K562 (cell line): Measurements from ENCODE around the gene DLX3. TPM values are rescaled to one million over a fixed set of nuclear protein-coding genes. Genes with fewer than 3 reads are reported as not detected.

ENCODE experiments used
- ATAC-seq: fragments of 200-7000 bp; cut with Tn5 transposase; 3 replicates; pipeline ENCODE4 v1.9.1; 2020; ENCODE audit warnings: moderate library complexity
- BruUV-seq: library from RNA; stranded (reverse); fragments of 400-500 nt; replicated peaks from 2 replicates; lab custom pipeline; 2021; lab: Mats Ljungman, UMichigan
- CTCF ChIA-PET: fragments of 300-600 bp; formaldehyde crosslinking; extraction: SDS; loops from one replicate; lab custom pipeline; 2021; ENCODE audit warnings: low intra/inter-chr PET ratio; lab: Yijun Ruan, JAX
- POLR2A ChIA-PET: fragments of 300-600, 350-650 bp; sonication (Branson Sonifier 250); formaldehyde crosslinking; extraction: SDS; loops from one replicate; lab custom pipeline; 2021; ENCODE audit warnings: antibody characterized with exemption, inconsistent platforms; lab: Yijun Ruan, JAX
- DNase-seq, 4 experiments: peaks; one replicate each; pipeline versions ENCODE4 v3.0.0 to v3.0.0-alpha.2; 2011 to 2018; ENCODE audit warnings: low spot score in 3 of 4, mixed read lengths in 3 of 4; ENCODE audit errors: extremely low read depth in 1 of 4
- FAIRE-seq: peaks from 2 replicates; lab custom pipeline; 2011; peaks lifted over from hg19 to GRCh38; lab: Jason Lieb, UNC
- H2AFZ ChIP-seq: 2 replicates; pipeline ENCODE4 v1.6.0; 2011; ENCODE audit warnings: low read depth, low read length, control low read depth, inconsistent platforms
- H3K27ac ChIP-seq: fragments of 200-600 bp; 3 replicates; pipeline ENCODE4 v1.8.0; 2011; ENCODE audit warnings: low read depth, mild to moderate bottlenecking, control low read depth, inconsistent platforms, low read length, moderate library complexity, mixed read lengths; ENCODE audit errors: extremely low read depth
- H3K27me3 ChIP-seq, 2 experiments: fragments of 300-600 bp in 1 of 2; 2 replicates in 1 of 2; 3 replicates in 1 of 2; pipeline versions ENCODE4 v1.6.0 to v1.8.0; 2011; ENCODE audit warnings: inconsistent platforms in 2 of 2, low read length in 2 of 2, mild to moderate bottlenecking in 1 of 2, mixed read lengths in 1 of 2, moderate library complexity in 1 of 2; ENCODE audit not compliant: control insufficient read depth in 2 of 2, insufficient read depth in 2 of 2
- H3K36me3 ChIP-seq: fragments of 300-600 bp; 3 replicates; pipeline ENCODE4 v1.8.0; 2011; ENCODE audit warnings: mild to moderate bottlenecking, low read length, inconsistent platforms; ENCODE audit not compliant: control insufficient read depth, insufficient read depth
- H3K4me1 ChIP-seq, 2 experiments: fragments of 200-600 bp in 1 of 2; replicated peaks in 1 of 2; 2 replicates in 1 of 2; 3 replicates in 1 of 2; pipeline versions ENCODE4 v1.5.1 to v1.8.0; 2011; ENCODE audit warnings: inconsistent platforms in 2 of 2, low read length in 2 of 2, mild to moderate bottlenecking in 1 of 2, mixed read lengths in 1 of 2, moderate library complexity in 1 of 2; ENCODE audit not compliant: control insufficient read depth in 2 of 2, insufficient read depth in 2 of 2
- H3K4me2 ChIP-seq: 2 replicates; pipeline ENCODE4 v1.6.1; 2011; ENCODE audit warnings: low read length, control low read depth, inconsistent platforms, mixed read lengths; ENCODE audit not compliant: insufficient read depth
- H3K4me3 ChIP-seq: fragments of 200-600 bp; sonication (generic), shearing (Covaris generic); 2 replicates; pipeline ENCODE4 v1.5.1; 2016; ENCODE audit warnings: control low read depth, inconsistent platforms
- H3K79me2 ChIP-seq: fragments of 200-600 bp; 3 replicates; pipeline ENCODE4 v1.8.0; 2011; ENCODE audit warnings: low read length, inconsistent platforms; ENCODE audit not compliant: control insufficient read depth, insufficient read depth
- H3K9ac ChIP-seq, 2 experiments: 2 replicates each; pipeline versions ENCODE4 v1.6.0 to v1.6.1; 2011; ENCODE audit warnings: low read depth in 2 of 2, low read length in 2 of 2, control low read depth in 1 of 2, inconsistent platforms in 1 of 2, mild to moderate bottlenecking in 1 of 2, mixed read lengths in 1 of 2; ENCODE audit not compliant: insufficient read depth in 1 of 2
- H3K9me1 ChIP-seq: one replicate; pipeline ENCODE4 v1.6.0; 2011; ENCODE audit warnings: inconsistent platforms, mild to moderate bottlenecking, low read length, moderate library complexity; ENCODE audit not compliant: control insufficient read depth, insufficient read depth
- H3K9me3 ChIP-seq: replicated peaks from 2 replicates; pipeline ENCODE4 v1.5.1; 2011; ENCODE audit warnings: low read depth, low read length, inconsistent platforms; ENCODE audit not compliant: control insufficient read depth, insufficient read depth
- H4K20me1 ChIP-seq: replicated peaks from 2 replicates; pipeline ENCODE4 v1.6.1; 2011; ENCODE audit warnings: low read length, inconsistent platforms, mixed read lengths; ENCODE audit not compliant: control insufficient read depth, insufficient read depth
- CREM ChIP-seq: IDR thresholded peaks from 2 replicates; pipeline ENCODE4 v1.6.1; 2014; ENCODE audit warnings: antibody characterized with exemption, low read depth
- ZNF12 ChIP-seq: sonication (generic); formaldehyde crosslinking; IDR thresholded peaks from 2 replicates; pipeline ENCODE4 v1.4.0; 2020; ENCODE audit warnings: mild to moderate bottlenecking, missing genetic modification reagents
- WGBS: fragments of 100-300 bp; shearing (Covaris generic); methylation state at CpG from one replicate; pipeline ENCODE4 v1.1.6; 2016; ENCODE audit warnings: low coverage, mixed read lengths; ENCODE audit not compliant: insufficient coverage; ENCODE audit errors: missing lambda C conversion rate; 5-methylcytosine and 5-hydroxymethylcytosine counted together
- in situ Hi-C: fragments of 300-500 bp; cut with MboI; formaldehyde crosslinking; loops from 4 replicates; pipeline ENCODE4 v1.15.0; 2018; ENCODE audit warnings: inconsistent platforms, mixed read lengths
- intact Hi-C: fragments of 100-400 bp; cut with micrococcal nuclease; formaldehyde crosslinking; loops from 2 replicates; pipeline ENCODE4 v1.14.2; 2022
- polyA plus RNA-seq, 8 experiments: library from polyadenylated mRNA; depleted of rRNA in 4 of 8; stranded (reverse) in 5 of 8; unstranded in 3 of 8; fragments of >200 nt; fragmentation: Nextera tagmentation in 2 of 8; fragmentation: Illumina TruSeq in 1 of 8; extraction: Ambion mirVana in 2 of 8; extraction: Trizol in 1 of 8; gene quantifications; 2 replicates each; pipeline versions ENCODE4 v1.2.1 to v1.2.3, GENCODE V29; 2011 to 2014; ENCODE audit warnings: inconsistent platforms in 1 of 8, missing spikeins in 1 of 8
- total RNA-seq, 7 experiments: library from RNA; depleted of rRNA in 6 of 7; stranded (reverse); fragments of >200 nt in 6 of 7; fragmentation: Illumina TruSeq in 2 of 7; extraction: Trizol in 2 of 7; gene quantifications; 2 replicates each; pipeline versions ENCODE4 v1.2.1 to v1.2.3, GENCODE V29; 2011 to 2021; ENCODE audit warnings: low replicate concordance in 1 of 7
- TF ChIP-seq, protein P1 (sequence below): fragments of 250-450 bp; sonication (Bioruptor Pico); IDR thresholded peaks from 2 replicates; pipeline ENCODE4 v1.4.0; 2020

The DLX3 gene
- total and polyA plus RNA-seq, 9 of the 15 experiments (the other 6 are each of a cell fraction or from before 2014, with no cell fraction given), result not detected

DNA sequence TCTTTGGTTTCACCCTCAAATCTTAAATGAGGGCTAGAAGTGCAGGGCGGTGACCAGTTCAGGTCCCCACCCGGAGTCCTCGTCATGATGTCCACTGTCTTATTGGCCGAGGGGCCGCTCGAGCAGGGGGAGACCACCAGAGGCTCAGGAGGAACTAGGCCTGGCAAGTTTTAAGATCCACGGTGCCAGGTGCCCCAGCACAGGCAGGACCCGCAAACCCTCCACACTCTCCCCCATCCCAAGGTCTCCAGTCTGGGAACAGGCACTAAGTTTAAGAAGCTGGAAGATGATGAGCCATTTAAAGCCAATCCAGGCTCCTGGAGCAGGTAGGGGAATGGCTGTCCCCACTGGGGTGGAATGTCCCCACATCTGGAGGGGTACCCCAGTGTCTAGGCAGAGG is 4.1 kb downstream of the DLX3 start:
- H3K27ac ChIP-seq, result no peak overlapping the region
- peaks cover 0 to 10% of the 10 kb centered on the region in 2 experiments; a peak in 2 of 5 replicates for H3K4me1 ChIP-seq
- intact Hi-C loops (no loop called here), in situ Hi-C loops (no loop called here)
- no peaks in the 10 kb centered on the region for H3K9me1 ChIP-seq
- WGBS, result 0% methylated on average over 8 of the region's 8 CpGs
- DNase-seq (no peak), ATAC-seq (no peak), FAIRE-seq (no peak)
- TF ChIP-seq, protein P1, sequence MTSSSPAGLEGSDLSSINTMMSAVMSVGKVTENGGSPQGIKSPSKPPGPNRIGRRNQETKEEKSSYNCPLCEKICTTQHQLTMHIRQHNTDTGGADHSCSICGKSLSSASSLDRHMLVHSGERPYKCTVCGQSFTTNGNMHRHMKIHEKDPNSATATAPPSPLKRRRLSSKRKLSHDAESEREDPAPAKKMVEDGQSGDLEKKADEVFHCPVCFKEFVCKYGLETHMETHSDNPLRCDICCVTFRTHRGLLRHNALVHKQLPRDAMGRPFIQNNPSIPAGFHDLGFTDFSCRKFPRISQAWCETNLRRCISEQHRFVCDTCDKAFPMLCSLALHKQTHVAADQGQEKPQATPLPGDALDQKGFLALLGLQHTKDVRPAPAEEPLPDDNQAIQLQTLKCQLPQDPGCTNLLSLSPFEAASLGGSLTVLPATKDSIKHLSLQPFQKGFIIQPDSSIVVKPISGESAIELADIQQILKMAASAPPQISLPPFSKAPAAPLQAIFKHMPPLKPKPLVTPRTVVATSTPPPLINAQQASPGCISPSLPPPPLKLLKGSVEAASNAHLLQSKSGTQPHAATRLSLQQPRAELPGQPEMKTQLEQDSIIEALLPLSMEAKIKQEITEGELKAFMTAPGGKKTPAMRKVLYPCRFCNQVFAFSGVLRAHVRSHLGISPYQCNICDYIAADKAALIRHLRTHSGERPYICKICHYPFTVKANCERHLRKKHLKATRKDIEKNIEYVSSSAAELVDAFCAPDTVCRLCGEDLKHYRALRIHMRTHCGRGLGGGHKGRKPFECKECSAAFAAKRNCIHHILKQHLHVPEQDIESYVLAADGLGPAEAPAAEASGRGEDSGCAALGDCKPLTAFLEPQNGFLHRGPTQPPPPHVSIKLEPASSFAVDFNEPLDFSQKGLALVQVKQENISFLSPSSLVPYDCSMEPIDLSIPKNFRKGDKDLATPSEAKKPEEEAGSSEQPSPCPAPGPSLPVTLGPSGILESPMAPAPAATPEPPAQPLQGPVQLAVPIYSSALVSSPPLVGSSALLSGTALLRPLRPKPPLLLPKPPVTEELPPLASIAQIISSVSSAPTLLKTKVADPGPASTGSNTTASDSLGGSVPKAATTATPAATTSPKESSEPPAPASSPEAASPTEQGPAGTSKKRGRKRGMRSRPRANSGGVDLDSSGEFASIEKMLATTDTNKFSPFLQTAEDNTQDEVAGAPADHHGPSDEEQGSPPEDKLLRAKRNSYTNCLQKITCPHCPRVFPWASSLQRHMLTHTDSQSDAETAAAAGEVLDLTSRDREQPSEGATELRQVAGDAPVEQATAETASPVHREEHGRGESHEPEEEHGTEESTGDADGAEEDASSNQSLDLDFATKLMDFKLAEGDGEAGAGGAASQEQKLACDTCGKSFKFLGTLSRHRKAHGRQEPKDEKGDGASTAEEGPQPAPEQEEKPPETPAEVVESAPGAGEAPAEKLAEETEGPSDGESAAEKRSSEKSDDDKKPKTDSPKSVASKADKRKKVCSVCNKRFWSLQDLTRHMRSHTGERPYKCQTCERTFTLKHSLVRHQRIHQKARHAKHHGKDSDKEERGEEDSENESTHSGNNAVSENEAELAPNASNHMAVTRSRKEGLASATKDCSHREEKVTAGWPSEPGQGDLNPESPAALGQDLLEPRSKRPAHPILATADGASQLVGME (CRISPR knock-in tag), result no peak
- TF ChIP-seq CREM, result no peak
- TF ChIP-seq ZNF12, result no peak
- no TSS peak for BruUV-seq
- H3K27me3 ChIP-seq, result peaks cover 42 to 82% of the 10 kb centered on the region in 2 experiments; a peak in 4 of 5 replicates
- ChIA-PET CTCF (interaction anchor here (0.6 kb wide), 1 partner anchor 14 kb away, joined by 3 read pairs; no protein-coding TSS in a partner anchor), POLR2A (interaction anchor here (0.6 kb wide), 1 partner anchor 74 kb away, joined by 5 read pairs; no protein-coding TSS in a partner anchor)
- H2AFZ ChIP-seq, result no peak overlapping the region
- H3K4me2 ChIP-seq, result no peak overlapping the region
- H3K79me2 ChIP-seq, result no peaks in the 10 kb centered on the region
- H3K9ac ChIP-seq, result no peak overlapping the region
- no peaks in the 10 kb centered on the region for H3K36me3 ChIP-seq
- no peaks in the 10 kb centered on the region for H3K9me3 ChIP-seq
- H4K20me1 ChIP-seq, result peaks cover 7% of the 10 kb centered on the region
- no peak overlapping the region for H3K4me3 ChIP-seq
